Measurements from ENCODE around the gene CNGA2.

- TF ChIP-seq CTCF (IDR thresholded peaks at IDR 0.05) (no peak), POLR2A (IDR thresholded peaks at IDR 0.05) (no peak)
Observed at GRCh38 chrX:151687635-151688034, 46.9 kb upstream of the CNGA2 start.
